K562 (cell line): ENCODE data around the gene FAM20B. TPM values are rescaled to one million over a fixed set of nuclear protein-coding genes. Genes with fewer than 3 reads are reported as not detected.

Source experiments
- CBX2 ChIP-seq: fragments of 200-600 bp; sonication (generic); IDR thresholded peaks from one replicate; pipeline ENCODE4 v1.6.1; 2012; ENCODE audit warnings: mild to moderate bottlenecking, low read length, inconsistent platforms; ENCODE audit not compliant: insufficient read depth, poor library complexity, severe bottlenecking
- LARP7 ChIP-seq: fragments of 450-650 bp; IDR thresholded peaks from 2 replicates; pipeline ENCODE4 v1.6.1; 2016
- NFE2L1 ChIP-seq: fragments of 450-650 bp; IDR thresholded peaks from 2 replicates; pipeline ENCODE4 v1.6.1; 2016; ENCODE audit warnings: missing genetic modification characterization, low read depth, mild to moderate bottlenecking, missing compliant biosample characterization, moderate library complexity, borderline replicate concordance
- NRF1 ChIP-seq, 2 experiments: fragments of 450-650 bp; IDR thresholded peaks in 1 of 2; conservative IDR thresholded peaks in 1 of 2; 2 replicates each; pipeline ENCODE4 v1.6.1; 2014; ENCODE audit warnings: mild to moderate bottlenecking in 2 of 2
- PTTG1 ChIP-seq: fragments of 450-650 bp; IDR thresholded peaks from 2 replicates; pipeline ENCODE4 v1.6.1; 2016; ENCODE audit warnings: low read depth, mild to moderate bottlenecking, missing genetic modification characterization, missing compliant biosample characterization
- SETDB1 ChIP-seq: IDR thresholded peaks from one replicate; pipeline ENCODE4 v1.6.1; 2012; ENCODE audit warnings: low read length, control low read depth, inconsistent platforms
- TCF7L2 ChIP-seq: fragments of 150-350 bp; IDR thresholded peaks from 2 replicates; pipeline ENCODE4 v1.6.1; 2016; ENCODE audit warnings: low read depth, mild to moderate bottlenecking, low read length, moderate library complexity
- XRCC3 ChIP-seq: fragments of 450-650 bp; IDR thresholded peaks from 2 replicates; pipeline ENCODE4 v1.6.1; 2017; ENCODE audit warnings: mild to moderate bottlenecking, moderate library complexity
- ZBED1 ChIP-seq: IDR thresholded peaks from 2 replicates; pipeline ENCODE4 v1.6.1; 2014
- ZNF124 ChIP-seq: sonication (generic); formaldehyde crosslinking; IDR thresholded peaks from 2 replicates; pipeline ENCODE4 v1.8.1; 2022; ENCODE audit warnings: missing genetic modification reagents
- ZNF146 ChIP-seq: IDR thresholded peaks from one replicate; pipeline ENCODE4 v1.6.1; 2018; ENCODE audit warnings: missing compliant biosample characterization; ENCODE audit not compliant: unreplicated experiment
- ZNF217 ChIP-seq: sonication (generic); formaldehyde crosslinking; IDR thresholded peaks from 2 replicates; pipeline ENCODE4 v1.8.0; 2022; ENCODE audit warnings: mild to moderate bottlenecking, missing genetic modification reagents
- ZNF232 ChIP-seq: sonication (generic); formaldehyde crosslinking; IDR thresholded peaks from 2 replicates; pipeline ENCODE4 v1.8.0; 2022; ENCODE audit warnings: mild to moderate bottlenecking, missing genetic modification reagents
- ZNF431 ChIP-seq: sonication (generic); formaldehyde crosslinking; IDR thresholded peaks from 2 replicates; pipeline ENCODE4 v1.8.0; 2022; ENCODE audit warnings: mild to moderate bottlenecking, missing genetic modification reagents
- ZNF444 ChIP-seq: fragments of 250-450 bp; sonication (Bioruptor Pico); IDR thresholded peaks from 2 replicates; pipeline ENCODE4 v1.4.0; 2020; ENCODE audit warnings: mild to moderate bottlenecking, moderate library complexity
- ZNF507 ChIP-seq: conservative IDR thresholded peaks from 2 replicates; pipeline ENCODE4 v1.6.1; 2017; ENCODE audit warnings: missing genetic modification characterization, missing compliant biosample characterization
- polyA plus RNA-seq, 8 experiments: library from polyadenylated mRNA; depleted of rRNA in 4 of 8; stranded (reverse) in 5 of 8; unstranded in 3 of 8; fragments of >200 nt; fragmentation: Nextera tagmentation in 2 of 8; fragmentation: Illumina TruSeq in 1 of 8; extraction: Ambion mirVana in 2 of 8; extraction: Trizol in 1 of 8; gene quantifications; 2 replicates each; pipeline versions ENCODE4 v1.2.1 to v1.2.3, GENCODE V29; 2011 to 2014; ENCODE audit warnings: inconsistent platforms in 1 of 8, missing spikeins in 1 of 8
- total RNA-seq, 7 experiments: library from RNA; depleted of rRNA in 6 of 7; stranded (reverse); fragments of >200 nt in 6 of 7; fragmentation: Illumina TruSeq in 2 of 7; extraction: Trizol in 2 of 7; gene quantifications; 2 replicates each; pipeline versions ENCODE4 v1.2.1 to v1.2.3, GENCODE V29; 2011 to 2021; ENCODE audit warnings: low replicate concordance in 1 of 7
- TF ChIP-seq, protein P1 (sequence below): fragments of 450-650 bp; IDR thresholded peaks from 2 replicates; pipeline ENCODE4 v1.6.1; 2016; ENCODE audit warnings: mild to moderate bottlenecking
- TF ChIP-seq, protein P2 (sequence below): fragments of 250-450 bp; sonication (Bioruptor Pico); IDR thresholded peaks from 2 replicates; pipeline ENCODE4 v1.6.1; 2021; ENCODE audit warnings: mild to moderate bottlenecking
- TF ChIP-seq, protein P3 (sequence below): fragments of 450-650 bp; IDR thresholded peaks from 2 replicates; pipeline ENCODE4 v1.6.1; 2016; ENCODE audit warnings: low read depth, mild to moderate bottlenecking, moderate library complexity
- TF ChIP-seq, protein P4 (sequence below), 2 experiments: fragments of 450-650 bp in 1 of 2; IDR thresholded peaks; 2 replicates each; pipeline ENCODE4 v1.6.1; 2011 to 2017; ENCODE audit warnings: low read depth in 2 of 2, antibody characterized with exemption in 1 of 2, borderline replicate concordance in 1 of 2, low read length in 1 of 2, mild to moderate bottlenecking in 1 of 2, mixed read lengths in 1 of 2; ENCODE audit not compliant: control insufficient read depth in 1 of 2

The FAM20B gene
- total and polyA plus RNA-seq, 9 of the 15 experiments (the other 6 are each of a cell fraction or from before 2014, with no cell fraction given): 7.2 to 67.5 (median 42.9) TPM

DNA sequence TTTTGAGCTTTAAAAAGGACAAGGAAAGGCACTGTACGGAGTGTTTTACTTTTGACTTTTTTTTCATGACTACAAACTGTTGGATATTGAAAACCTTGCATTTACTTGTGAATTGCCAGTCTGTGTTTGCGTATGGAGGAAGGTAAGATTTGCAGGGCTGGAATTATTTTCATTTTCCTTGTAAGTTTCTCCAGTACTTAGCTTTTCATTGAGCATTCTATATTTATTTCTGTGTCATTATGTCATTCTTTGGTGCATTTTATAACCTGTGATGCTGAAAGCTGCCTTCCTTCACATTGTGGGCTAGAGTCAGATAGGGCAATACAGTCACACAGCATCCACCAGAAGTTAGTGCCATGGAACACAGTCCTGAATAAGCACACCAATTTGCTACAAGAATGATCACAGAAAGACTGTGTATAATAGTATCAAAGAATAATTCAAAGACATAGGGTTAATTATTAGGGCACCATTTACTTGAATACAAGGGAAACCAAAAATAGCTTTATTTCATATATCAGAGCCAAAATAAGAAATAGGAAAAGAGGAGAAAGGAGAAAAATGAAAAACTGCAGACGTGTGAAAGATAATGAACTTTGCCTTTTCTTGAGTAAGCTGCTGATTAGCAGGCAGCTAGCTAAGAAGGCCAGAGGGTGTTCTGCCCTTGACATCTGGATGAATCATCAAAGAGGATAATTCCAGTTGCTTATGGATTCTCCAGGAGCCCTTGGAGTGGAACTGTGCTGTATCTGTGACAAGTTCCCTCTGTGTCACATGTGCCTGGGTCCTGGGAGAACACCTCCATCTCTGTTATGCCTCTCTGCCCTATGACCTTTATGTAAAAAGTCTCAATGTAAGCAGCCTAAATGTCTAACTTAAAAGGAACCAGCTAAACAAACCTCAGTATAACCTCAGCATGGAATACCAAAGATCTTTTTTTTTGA lies 8.0 kb upstream of the FAM20B start (continued):
- no peak for TF ChIP-seq LARP7
- TF ChIP-seq SETDB1: no peak
- no peak for TF ChIP-seq ZNF232
- no peak for TF ChIP-seq ZNF507
- no peak for TF ChIP-seq ZNF217 (CRISPR knock-in tag)
- no peak for TF ChIP-seq PTTG1 (tag)
- TF ChIP-seq NFE2L1 (tag): no peak
- TF ChIP-seq, protein P1, sequence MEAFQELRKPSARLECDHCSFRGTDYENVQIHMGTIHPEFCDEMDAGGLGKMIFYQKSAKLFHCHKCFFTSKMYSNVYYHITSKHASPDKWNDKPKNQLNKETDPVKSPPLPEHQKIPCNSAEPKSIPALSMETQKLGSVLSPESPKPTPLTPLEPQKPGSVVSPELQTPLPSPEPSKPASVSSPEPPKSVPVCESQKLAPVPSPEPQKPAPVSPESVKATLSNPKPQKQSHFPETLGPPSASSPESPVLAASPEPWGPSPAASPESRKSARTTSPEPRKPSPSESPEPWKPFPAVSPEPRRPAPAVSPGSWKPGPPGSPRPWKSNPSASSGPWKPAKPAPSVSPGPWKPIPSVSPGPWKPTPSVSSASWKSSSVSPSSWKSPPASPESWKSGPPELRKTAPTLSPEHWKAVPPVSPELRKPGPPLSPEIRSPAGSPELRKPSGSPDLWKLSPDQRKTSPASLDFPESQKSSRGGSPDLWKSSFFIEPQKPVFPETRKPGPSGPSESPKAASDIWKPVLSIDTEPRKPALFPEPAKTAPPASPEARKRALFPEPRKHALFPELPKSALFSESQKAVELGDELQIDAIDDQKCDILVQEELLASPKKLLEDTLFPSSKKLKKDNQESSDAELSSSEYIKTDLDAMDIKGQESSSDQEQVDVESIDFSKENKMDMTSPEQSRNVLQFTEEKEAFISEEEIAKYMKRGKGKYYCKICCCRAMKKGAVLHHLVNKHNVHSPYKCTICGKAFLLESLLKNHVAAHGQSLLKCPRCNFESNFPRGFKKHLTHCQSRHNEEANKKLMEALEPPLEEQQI: no peak
- TF ChIP-seq TCF7L2: no peak
- no peak for TF ChIP-seq CBX2
- TF ChIP-seq ZNF444 (CRISPR knock-in tag): no peak
- no peak for TF ChIP-seq ZNF146 (CRISPR knock-in tag)
- TF ChIP-seq, protein P2, sequence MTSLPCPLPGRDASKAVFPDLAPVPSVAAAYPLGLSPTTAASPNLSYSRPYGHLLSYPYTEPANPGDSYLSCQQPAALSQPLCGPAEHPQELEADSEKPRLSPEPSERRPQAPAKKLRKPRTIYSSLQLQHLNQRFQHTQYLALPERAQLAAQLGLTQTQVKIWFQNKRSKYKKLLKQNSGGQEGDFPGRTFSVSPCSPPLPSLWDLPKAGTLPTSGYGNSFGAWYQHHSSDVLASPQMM (CRISPR knock-in tag): no peak
- no peak for TF ChIP-seq ZNF431
- no peak for TF ChIP-seq ZBED1
- TF ChIP-seq ZNF124 (CRISPR knock-in tag): no peak
- TF ChIP-seq XRCC3: no peak
- TF ChIP-seq, protein P3, sequence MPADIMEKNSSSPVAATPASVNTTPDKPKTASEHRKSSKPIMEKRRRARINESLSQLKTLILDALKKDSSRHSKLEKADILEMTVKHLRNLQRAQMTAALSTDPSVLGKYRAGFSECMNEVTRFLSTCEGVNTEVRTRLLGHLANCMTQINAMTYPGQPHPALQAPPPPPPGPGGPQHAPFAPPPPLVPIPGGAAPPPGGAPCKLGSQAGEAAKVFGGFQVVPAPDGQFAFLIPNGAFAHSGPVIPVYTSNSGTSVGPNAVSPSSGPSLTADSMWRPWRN: no peak
- TF ChIP-seq NRF1 (conservative IDR thresholded peaks at IDR 0.05 in 1 of 2, IDR thresholded peaks at IDR 0.05 in 1 of 2): 0 out of 4 replicates have a peak, but pooled peaks of 1 of the 2 experiments have one; percentile 12
- TF ChIP-seq, protein P4, sequence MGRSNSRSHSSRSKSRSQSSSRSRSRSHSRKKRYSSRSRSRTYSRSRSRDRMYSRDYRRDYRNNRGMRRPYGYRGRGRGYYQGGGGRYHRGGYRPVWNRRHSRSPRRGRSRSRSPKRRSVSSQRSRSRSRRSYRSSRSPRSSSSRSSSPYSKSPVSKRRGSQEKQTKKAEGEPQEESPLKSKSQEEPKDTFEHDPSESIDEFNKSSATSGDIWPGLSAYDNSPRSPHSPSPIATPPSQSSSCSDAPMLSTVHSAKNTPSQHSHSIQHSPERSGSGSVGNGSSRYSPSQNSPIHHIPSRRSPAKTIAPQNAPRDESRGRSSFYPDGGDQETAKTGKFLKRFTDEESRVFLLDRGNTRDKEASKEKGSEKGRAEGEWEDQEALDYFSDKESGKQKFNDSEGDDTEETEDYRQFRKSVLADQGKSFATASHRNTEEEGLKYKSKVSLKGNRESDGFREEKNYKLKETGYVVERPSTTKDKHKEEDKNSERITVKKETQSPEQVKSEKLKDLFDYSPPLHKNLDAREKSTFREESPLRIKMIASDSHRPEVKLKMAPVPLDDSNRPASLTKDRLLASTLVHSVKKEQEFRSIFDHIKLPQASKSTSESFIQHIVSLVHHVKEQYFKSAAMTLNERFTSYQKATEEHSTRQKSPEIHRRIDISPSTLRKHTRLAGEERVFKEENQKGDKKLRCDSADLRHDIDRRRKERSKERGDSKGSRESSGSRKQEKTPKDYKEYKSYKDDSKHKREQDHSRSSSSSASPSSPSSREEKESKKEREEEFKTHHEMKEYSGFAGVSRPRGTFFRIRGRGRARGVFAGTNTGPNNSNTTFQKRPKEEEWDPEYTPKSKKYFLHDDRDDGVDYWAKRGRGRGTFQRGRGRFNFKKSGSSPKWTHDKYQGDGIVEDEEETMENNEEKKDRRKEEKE (IDR thresholded peaks at IDR 0.05; ENCODE audit: borderline replicate concordance in 1 of 2, control insufficient read depth in 1 of 2, low read depth in 2 of 2, low read length in 1 of 2): no peak
